ENCODE results near the gene INTS7.

The INTS7 gene

GRCh38 chr1:211929683-211930082, 105.7 kb downstream of the INTS7 start:
- H3K36me3 ChIP-seq (replicated peaks; ENCODE audit: low read depth, low read length) = no peaks in the 10 kb centered on the region
- H3K4me1 ChIP-seq (ENCODE audit: low read length) = peaks cover 43% of the 10 kb centered on the region
- H3K9me3 ChIP-seq (ENCODE audit: insufficient read depth, low read length) = no peaks in the 10 kb centered on the region
- no peaks in the 10 kb centered on the region for H3K27me3 ChIP-seq (ENCODE audit: low read depth, low read length)
- H2AFZ ChIP-seq (ENCODE audit: low read depth, low read length) = no peak overlapping the region
- no peaks in the 10 kb centered on the region for H4K20me1 ChIP-seq (ENCODE audit: insufficient read depth, low read length)
- H3K4me2 ChIP-seq (ENCODE audit: low read length) = no peak overlapping the region
- no peak overlapping the region for H3K9ac ChIP-seq (ENCODE audit: low read length)
- no peak overlapping the region for H3K4me3 ChIP-seq (ENCODE audit: low read length)
- no peak overlapping the region for H3K27ac ChIP-seq (ENCODE audit: low read length)
- no peaks in the 10 kb centered on the region for H3K79me2 ChIP-seq (ENCODE audit: low read length)
- TF ChIP-seq EZH2phosphoT487 (IDR thresholded peaks at IDR 0.05; ENCODE audit: low read depth) = no peak
- TF ChIP-seq CTCF (IDR thresholded peaks at IDR 0.05; ENCODE audit: low read depth, low read length) = no peak

- Histone ChIP-seq H3K4me3 (ENCODE audit: low read length) (no peak overlapping the region), H3K27ac (ENCODE audit: low read length) (no peak overlapping the region), H3K36me3 (replicated peaks; ENCODE audit: low read depth, low read length) (no peaks in the 10 kb centered on the region), H3K79me2 (ENCODE audit: low read length) (no peaks in the 10 kb centered on the region), H3K27me3 (ENCODE audit: low read depth, low read length) (no peaks in the 10 kb centered on the region), H2AFZ (ENCODE audit: low read depth, low read length) (peak overlapping the region; percentile 49), H3K9ac (ENCODE audit: low read length) (no peak overlapping the region), H4K20me1 (ENCODE audit: insufficient read depth, low read length) (no peaks in the 10 kb centered on the region), H3K4me2 (ENCODE audit: low read length) (no peak overlapping the region), H3K4me1 (ENCODE audit: low read length) (peaks cover 37% of the 10 kb centered on the region), H3K9me3 (ENCODE audit: insufficient read depth, low read length) (no peaks in the 10 kb centered on the region)
- TF ChIP-seq EZH2phosphoT487 (IDR thresholded peaks at IDR 0.05; ENCODE audit: low read depth) = no peak
- TF ChIP-seq CTCF (IDR thresholded peaks at IDR 0.05; ENCODE audit: low read depth, low read length) = no peak
Observed at GRCh38 chr1:211928993-211929637, 106.2 kb downstream of the INTS7 start.

GRCh38 chr1:211928290-211928801, 107.0 kb downstream of the INTS7 start:
- Histone ChIP-seq H3K9me3 (ENCODE audit: insufficient read depth, low read length) (no peaks in the 10 kb centered on the region), H3K36me3 (replicated peaks; ENCODE audit: low read depth, low read length) (no peaks in the 10 kb centered on the region), H3K79me2 (ENCODE audit: low read length) (no peaks in the 10 kb centered on the region), H3K27ac (ENCODE audit: low read length) (no peak overlapping the region), H4K20me1 (ENCODE audit: insufficient read depth, low read length) (no peaks in the 10 kb centered on the region), H2AFZ (ENCODE audit: low read depth, low read length) (no peak overlapping the region), H3K4me1 (ENCODE audit: low read length) (peaks cover 33% of the 10 kb centered on the region), H3K4me2 (ENCODE audit: low read length) (no peak overlapping the region), H3K27me3 (ENCODE audit: low read depth, low read length) (no peaks in the 10 kb centered on the region), H3K4me3 (ENCODE audit: low read length) (no peak overlapping the region), H3K9ac (ENCODE audit: low read length) (no peak overlapping the region)
- TF ChIP-seq CTCF (IDR thresholded peaks at IDR 0.05; ENCODE audit: low read depth, low read length) (no peak), EZH2phosphoT487 (IDR thresholded peaks at IDR 0.05; ENCODE audit: low read depth) (no peak)

GRCh38 chr1:211925016-211925415, 110.3 kb downstream of the INTS7 start:
- no peaks in the 10 kb centered on the region for H3K36me3 ChIP-seq (replicated peaks; ENCODE audit: low read depth, low read length)
- no peaks in the 10 kb centered on the region for H4K20me1 ChIP-seq (ENCODE audit: insufficient read depth, low read length)
- peaks cover 22% of the 10 kb centered on the region; the same call in 1 of the 2 replicates for H3K4me1 ChIP-seq (ENCODE audit: low read length)
- peak overlapping the region; percentile 8 for H3K4me3 ChIP-seq (ENCODE audit: low read length)
- peak overlapping the region; percentile 65 for H3K4me2 ChIP-seq (ENCODE audit: low read length)
- no peak overlapping the region for H3K27ac ChIP-seq (ENCODE audit: low read length)
- no peaks in the 10 kb centered on the region for H3K27me3 ChIP-seq (ENCODE audit: low read depth, low read length)
- H2AFZ ChIP-seq (ENCODE audit: low read depth, low read length) = peak overlapping the region; percentile 13; the same call in 1 of the 2 replicates
- TF ChIP-seq CTCF (IDR thresholded peaks at IDR 0.05; ENCODE audit: low read depth, low read length) (no peak), EZH2phosphoT487 (IDR thresholded peaks at IDR 0.05; ENCODE audit: low read depth) (no peak)
- H3K79me2 ChIP-seq (ENCODE audit: low read length) = no peaks in the 10 kb centered on the region
- H3K9ac ChIP-seq (ENCODE audit: low read length) = no peak overlapping the region
- H3K9me3 ChIP-seq (ENCODE audit: insufficient read depth, low read length) = no peaks in the 10 kb centered on the region

Data from OCI-LY3 (cell line).